ENCODE data around the gene TRMT44. TPM values are rescaled to one million over a fixed set of nuclear protein-coding genes. Genes with fewer than 3 reads are reported as not detected.
"Not testable (repeated sequence)": the region's sequence is repeated elsewhere in the genome, so short reads cannot be mapped to it uniquely, and the experiment has no call there.

TRMT44 gene
- total RNA-seq, 1 donor from 2014 or later = 20.1 TPM

DNA sequence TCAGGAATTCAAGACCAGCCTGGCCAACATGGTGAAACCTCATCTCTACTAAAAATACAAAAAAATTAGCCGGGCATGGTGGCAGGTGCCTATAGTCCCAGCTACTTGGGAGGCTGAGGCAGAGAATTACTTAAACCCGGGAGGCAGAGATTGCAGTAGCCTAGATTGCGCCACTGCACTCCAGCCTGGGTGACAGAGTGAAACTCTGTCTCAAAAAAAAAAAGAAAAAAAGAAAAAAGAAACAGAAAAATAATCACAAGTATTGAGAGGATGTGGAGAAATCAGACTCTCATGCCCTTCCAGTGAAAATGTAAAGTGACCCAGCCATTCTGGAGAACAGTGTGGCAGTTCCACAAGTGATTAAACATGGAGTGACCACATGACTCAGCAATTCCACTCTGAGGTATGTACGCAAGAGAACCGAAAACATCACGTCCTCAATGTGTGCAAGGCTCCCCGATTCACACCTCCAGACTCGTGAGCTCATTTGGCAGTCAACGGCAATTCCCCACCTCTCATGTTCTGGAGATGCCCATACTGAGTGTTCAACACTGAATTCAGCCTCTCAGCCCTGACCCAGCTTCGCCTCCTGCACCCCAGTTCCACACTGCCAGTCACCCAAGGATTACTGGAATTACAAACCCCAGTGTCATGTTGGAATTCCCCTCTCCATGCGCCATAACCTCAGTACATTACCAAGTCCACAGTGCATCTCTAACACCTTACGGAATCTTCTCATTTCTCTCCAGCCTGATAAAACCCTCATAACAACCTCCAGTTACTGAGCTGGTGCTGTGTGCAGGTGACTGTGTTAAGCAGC is 21.1 kb upstream of the TRMT44 start:
- no peaks in the 10 kb centered on the region for H3K36me3 Mint-ChIP-seq (ENCODE audit: low read depth)
- peak overlapping the region; percentile 82 for H3K27ac Mint-ChIP-seq (ENCODE audit: unreplicated experiment)
- no peak for DNase-seq (ENCODE audit: low read depth, low spot score)
- H3K4me1 Mint-ChIP-seq = no peaks in the 10 kb centered on the region
- TF ChIP-seq, protein P1, sequence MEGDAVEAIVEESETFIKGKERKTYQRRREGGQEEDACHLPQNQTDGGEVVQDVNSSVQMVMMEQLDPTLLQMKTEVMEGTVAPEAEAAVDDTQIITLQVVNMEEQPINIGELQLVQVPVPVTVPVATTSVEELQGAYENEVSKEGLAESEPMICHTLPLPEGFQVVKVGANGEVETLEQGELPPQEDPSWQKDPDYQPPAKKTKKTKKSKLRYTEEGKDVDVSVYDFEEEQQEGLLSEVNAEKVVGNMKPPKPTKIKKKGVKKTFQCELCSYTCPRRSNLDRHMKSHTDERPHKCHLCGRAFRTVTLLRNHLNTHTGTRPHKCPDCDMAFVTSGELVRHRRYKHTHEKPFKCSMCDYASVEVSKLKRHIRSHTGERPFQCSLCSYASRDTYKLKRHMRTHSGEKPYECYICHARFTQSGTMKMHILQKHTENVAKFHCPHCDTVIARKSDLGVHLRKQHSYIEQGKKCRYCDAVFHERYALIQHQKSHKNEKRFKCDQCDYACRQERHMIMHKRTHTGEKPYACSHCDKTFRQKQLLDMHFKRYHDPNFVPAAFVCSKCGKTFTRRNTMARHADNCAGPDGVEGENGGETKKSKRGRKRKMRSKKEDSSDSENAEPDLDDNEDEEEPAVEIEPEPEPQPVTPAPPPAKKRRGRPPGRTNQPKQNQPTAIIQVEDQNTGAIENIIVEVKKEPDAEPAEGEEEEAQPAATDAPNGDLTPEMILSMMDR (conservative IDR thresholded peaks at IDR 0.05) = no peak
- no peak overlapping the region for H3K4me3 Mint-ChIP-seq
- H3K9me3 Mint-ChIP-seq = no peaks in the 10 kb centered on the region
- H3K27me3 Mint-ChIP-seq (ENCODE audit: low read depth) = no peaks in the 10 kb centered on the region

DNA sequence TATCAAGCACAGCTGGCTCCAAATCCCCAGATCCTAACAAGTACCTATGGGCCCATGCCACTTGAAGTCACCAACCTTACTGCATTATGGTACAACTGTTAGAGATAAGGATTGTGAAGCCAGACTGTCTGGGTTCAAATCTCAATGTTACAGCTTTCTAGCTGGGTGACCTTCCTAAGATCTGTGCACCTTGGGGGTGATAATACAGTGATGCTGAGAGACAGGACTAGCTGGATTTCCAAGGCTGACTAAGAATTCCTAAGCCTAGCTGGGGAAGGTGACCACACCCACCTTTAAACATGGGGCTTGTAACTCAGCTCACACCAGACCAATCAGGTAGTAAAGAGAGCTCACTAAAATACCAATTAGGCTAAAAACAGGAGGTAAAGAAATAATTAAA is 20.4 kb upstream of the TRMT44 start:
- H3K27me3 Mint-ChIP-seq (ENCODE audit: low read depth); H3K36me3 Mint-ChIP-seq (ENCODE audit: low read depth); H3K27ac Mint-ChIP-seq (ENCODE audit: unreplicated experiment); H3K9me3 Mint-ChIP-seq; H3K4me3 Mint-ChIP-seq; DNase-seq (ENCODE audit: low read depth, low spot score); H3K4me1 Mint-ChIP-seq: not testable (repeated sequence)

DNA sequence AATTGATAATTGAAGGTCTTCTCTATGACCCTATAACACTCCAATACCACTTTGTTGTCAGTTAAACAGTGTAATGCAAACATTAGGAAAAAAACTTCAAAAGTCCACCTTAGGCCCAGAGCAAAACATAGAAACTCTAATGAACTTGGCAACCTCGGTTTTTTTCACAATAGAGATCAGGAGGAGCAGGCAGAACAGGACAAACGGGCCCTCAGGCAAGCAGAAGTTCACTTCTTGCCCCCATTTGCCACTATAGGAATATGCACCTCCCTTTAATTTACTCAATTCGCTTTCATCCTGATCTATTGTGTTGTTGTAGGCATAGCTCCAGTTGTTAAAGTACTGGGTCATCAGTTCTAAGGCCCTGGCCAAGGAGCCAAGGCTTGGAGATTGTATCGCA is 18.2 kb upstream of the TRMT44 start:
- Mint-ChIP-seq H3K4me1 (peaks cover 9% of the 10 kb centered on the region), H3K27me3 (ENCODE audit: low read depth) (no peaks in the 10 kb centered on the region), H3K4me3 (no peak overlapping the region), H3K36me3 (ENCODE audit: low read depth) (no peaks in the 10 kb centered on the region), H3K9me3 (no peaks in the 10 kb centered on the region), H3K27ac (ENCODE audit: unreplicated experiment) (no peak overlapping the region)
- TF ChIP-seq, protein P1 (conservative IDR thresholded peaks at IDR 0.05) = no peak
- DNase-seq (ENCODE audit: low read depth, low spot score) = no peak

DNA sequence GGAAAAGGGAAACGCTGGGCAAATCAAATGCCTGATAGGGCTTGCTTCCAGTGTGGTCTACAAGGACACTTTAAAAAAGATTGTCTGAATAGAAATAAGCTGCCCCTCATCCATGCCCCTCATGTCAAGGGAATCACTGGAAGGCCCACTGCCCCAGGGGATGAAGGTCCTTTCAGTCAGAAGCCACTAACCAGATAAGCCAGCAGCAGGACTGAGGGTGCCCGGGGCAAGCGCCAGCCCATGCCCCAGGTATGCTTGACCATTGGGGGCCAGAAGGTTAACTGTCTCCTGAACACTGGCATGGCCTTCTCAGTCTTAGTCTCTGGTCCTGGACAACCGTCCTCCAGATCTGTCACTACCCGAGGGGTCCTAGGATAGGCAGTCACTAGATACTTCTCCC is 17.8 kb upstream of the TRMT44 start:
- H3K27ac Mint-ChIP-seq (ENCODE audit: unreplicated experiment) = no peak overlapping the region
- no peak for DNase-seq (ENCODE audit: low read depth, low spot score)
- peaks cover 12% of the 10 kb centered on the region for H3K4me1 Mint-ChIP-seq
- no peaks in the 10 kb centered on the region for H3K9me3 Mint-ChIP-seq
- no peaks in the 10 kb centered on the region for H3K27me3 Mint-ChIP-seq (ENCODE audit: low read depth)
- TF ChIP-seq, protein P1 (conservative IDR thresholded peaks at IDR 0.05) = no peak
- no peak overlapping the region for H3K4me3 Mint-ChIP-seq
- H3K36me3 Mint-ChIP-seq (ENCODE audit: low read depth) = no peaks in the 10 kb centered on the region

DNA sequence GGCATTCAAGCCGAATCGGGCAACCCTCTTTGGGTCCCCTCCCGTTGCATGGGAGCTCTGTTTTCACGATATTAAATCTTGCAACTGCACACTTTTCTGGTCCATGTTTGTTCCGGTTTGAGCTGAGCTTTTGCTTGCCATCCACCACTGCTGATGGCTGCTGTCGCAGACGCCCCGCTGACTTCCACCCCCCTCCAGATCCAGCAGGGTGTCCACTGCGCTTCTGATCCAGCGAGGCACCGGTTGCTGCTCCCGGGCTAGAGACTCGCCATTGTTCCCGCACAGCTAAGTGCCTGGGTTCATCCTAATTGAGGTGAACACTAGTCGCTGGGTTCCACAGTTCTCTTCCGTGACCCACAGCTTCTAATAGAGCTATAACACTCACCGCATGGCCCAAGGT is 13.3 kb upstream of the TRMT44 start:
- H3K27me3 Mint-ChIP-seq (ENCODE audit: low read depth) = no peaks in the 10 kb centered on the region
- DNase-seq (ENCODE audit: low read depth, low spot score) = no peak
- TF ChIP-seq, protein P1 (conservative IDR thresholded peaks at IDR 0.05) = no peak

DNA sequence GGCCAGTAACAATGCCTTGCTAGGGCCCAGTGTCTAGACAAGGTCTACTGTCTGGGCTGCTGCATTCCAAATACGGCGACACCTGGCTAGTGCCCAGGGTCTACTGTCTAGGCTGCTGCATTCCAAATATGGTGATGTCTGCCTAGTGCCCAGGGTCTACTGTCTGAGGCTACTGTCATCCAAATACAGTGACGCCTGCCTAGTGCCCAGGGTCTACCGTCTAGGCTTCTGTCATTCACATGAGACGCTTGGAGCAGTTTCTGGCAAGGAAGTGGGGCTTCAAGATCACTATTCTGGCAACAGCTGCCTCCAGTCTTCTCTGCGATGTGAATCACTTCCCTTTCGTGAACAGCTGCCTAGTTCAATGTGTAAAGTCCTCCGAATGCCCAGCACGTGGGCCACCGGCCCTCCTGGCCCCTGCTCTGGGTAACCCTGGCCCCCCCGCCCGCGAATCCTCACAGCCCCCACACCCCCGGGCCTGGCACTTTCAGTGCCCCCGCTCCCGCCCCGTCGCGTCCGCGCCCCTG is 12.8 kb upstream of the TRMT44 start:
- no peak for DNase-seq (ENCODE audit: low read depth, low spot score)
- Mint-ChIP-seq H3K4me3 (peak overlapping the region; percentile 94), H3K9me3 (no peaks in the 10 kb centered on the region), H3K4me1 (peaks cover 17% of the 10 kb centered on the region), H3K27ac (ENCODE audit: unreplicated experiment) (no peak overlapping the region), H3K36me3 (ENCODE audit: low read depth) (no peaks in the 10 kb centered on the region), H3K27me3 (ENCODE audit: low read depth) (no peaks in the 10 kb centered on the region)
- TF ChIP-seq, protein P1 (conservative IDR thresholded peaks at IDR 0.05) = no peak

More for the DNA sequence above, 13.3 kb upstream of the TRMT44 start:
- H3K36me3 Mint-ChIP-seq (ENCODE audit: low read depth) = no peaks in the 10 kb centered on the region
- H3K27ac Mint-ChIP-seq (ENCODE audit: unreplicated experiment) = peak overlapping the region; percentile 43
- H3K4me3 Mint-ChIP-seq = peak overlapping the region; percentile 94
- H3K9me3 Mint-ChIP-seq = no peaks in the 10 kb centered on the region
- peaks cover 17% of the 10 kb centered on the region for H3K4me1 Mint-ChIP-seq
